ENCODE data around the gene KRTAP4-1. TPM values are rescaled to one million over a fixed set of nuclear protein-coding genes. Genes with fewer than 3 reads are reported as not detected.

KRTAP4-1 gene
- total and polyA plus RNA-seq, 12 donors: not detected

DNA sequence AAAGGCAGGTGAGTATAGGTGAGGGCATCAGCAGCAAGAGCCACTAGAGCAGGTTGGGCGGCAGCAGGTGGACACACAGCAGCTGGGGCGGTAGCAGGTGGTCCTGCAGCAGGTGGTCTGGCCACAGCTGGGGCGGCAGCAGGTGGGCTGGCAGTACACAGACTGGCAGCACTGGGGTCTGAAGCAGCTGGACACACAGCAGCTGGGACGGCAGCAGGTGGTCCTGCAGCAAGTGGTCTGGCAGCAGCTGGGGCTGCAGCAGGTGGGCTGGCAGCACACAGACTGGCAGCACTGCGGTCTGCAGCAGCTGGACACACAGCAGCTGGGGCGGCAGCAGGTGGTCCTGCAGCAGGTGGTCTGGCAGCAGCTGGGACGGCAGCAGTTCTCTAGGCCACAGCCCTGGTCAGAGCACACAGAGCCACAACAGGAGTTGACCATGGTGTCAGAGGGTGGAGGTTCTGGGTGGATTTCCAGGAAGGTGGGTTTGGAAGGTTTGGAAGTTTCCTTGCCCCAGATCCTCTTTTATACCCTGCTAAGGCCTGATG is 6.9 kb downstream of the KRTAP4-1 start, which contains the start of gene KRTAP4-2:
KRTAP4-2 (minus strand) TSS at position 495 of the 545 bp plus-strand sequence; CDS start at position 438, 57 bp downstream.
- Histone ChIP-seq H3K4me3 (no peak within 1 kb of the TSS), H3K9me3 (replicated peaks in 1 of 3) (no peaks in the 10 kb centered on the region), H3K27ac (no peak within 1 kb of the TSS), H3K36me3 (replicated peaks in 1 of 2) (no peaks in the 10 kb centered on the region), H3K27me3 (no peaks in the 10 kb centered on the region), H3K4me1 (replicated peaks in 1 of 2) (no peaks in the 10 kb centered on the region)
- TF ChIP-seq POLR2A (IDR thresholded peaks at IDR 0.05): no peak
- TF ChIP-seq CTCF (IDR thresholded peaks at IDR 0.05): no peak
- no peak for DNase-seq
- intact Hi-C loops (cut with DNase I): no loop called here
- WGBS, 4 donors: 80 to 95% (median 90%) methylated on average over 3 to 7 of the region's 7 CpGs

GRCh38 chr17:41176744-41177387 is 7.8 kb downstream of the KRTAP4-1 start:
- 64 to 73% (median 68%) methylated on average over 3 of the region's 3 CpGs for WGBS, 4 donors

DNA sequence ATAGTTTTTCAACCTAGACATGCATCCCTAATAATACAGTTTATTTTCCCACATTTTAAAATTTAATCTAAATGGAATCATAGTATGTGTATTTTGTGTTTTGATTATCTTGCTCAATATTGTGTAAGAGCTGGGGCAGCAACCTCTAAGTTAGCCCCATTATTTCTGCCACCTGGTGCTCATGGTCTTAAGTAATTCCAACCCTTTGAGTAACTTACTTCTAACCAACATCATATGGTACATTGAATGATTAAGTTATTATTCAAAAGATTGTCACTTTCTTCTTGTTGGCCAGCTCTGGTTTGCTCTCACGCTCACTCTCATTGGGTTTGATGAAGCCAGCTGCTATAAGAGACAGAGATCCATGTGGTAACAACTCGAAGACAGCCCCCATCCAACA is 12.8 kb downstream of the KRTAP4-1 start:
- no peak for DNase-seq
- 69 to 76% (median 74%) methylated on average over 2 of the region's 2 CpGs for WGBS, 4 donors
- Histone ChIP-seq H3K4me3 (no peak overlapping the region), H3K4me1 (replicated peaks in 1 of 2) (no peaks in the 10 kb centered on the region), H3K9me3 (replicated peaks in 1 of 3) (no peaks in the 10 kb centered on the region), H3K27me3 (no peaks in the 10 kb centered on the region), H3K27ac (no peak overlapping the region), H3K36me3 (replicated peaks in 1 of 2) (no peaks in the 10 kb centered on the region)
- intact Hi-C loops (cut with DNase I): no loop called here
- TF ChIP-seq CTCF (IDR thresholded peaks at IDR 0.05) (no peak), POLR2A (IDR thresholded peaks at IDR 0.05) (no peak)

More at GRCh38 chr17:41176744-41177387, 7.8 kb downstream of the KRTAP4-1 start:
- Histone ChIP-seq H3K9me3 (replicated peaks in 1 of 3) (no peaks in the 10 kb centered on the region), H3K4me1 (replicated peaks in 1 of 2) (no peaks in the 10 kb centered on the region), H3K27ac (no peak overlapping the region), H3K36me3 (replicated peaks in 1 of 2) (no peaks in the 10 kb centered on the region), H3K4me3 (no peak overlapping the region), H3K27me3 (no peaks in the 10 kb centered on the region)
- intact Hi-C loops (cut with DNase I): no loop called here
- no peak for TF ChIP-seq POLR2A (IDR thresholded peaks at IDR 0.05)
- TF ChIP-seq CTCF (IDR thresholded peaks at IDR 0.05): no peak
- DNase-seq: no peak

DNA sequence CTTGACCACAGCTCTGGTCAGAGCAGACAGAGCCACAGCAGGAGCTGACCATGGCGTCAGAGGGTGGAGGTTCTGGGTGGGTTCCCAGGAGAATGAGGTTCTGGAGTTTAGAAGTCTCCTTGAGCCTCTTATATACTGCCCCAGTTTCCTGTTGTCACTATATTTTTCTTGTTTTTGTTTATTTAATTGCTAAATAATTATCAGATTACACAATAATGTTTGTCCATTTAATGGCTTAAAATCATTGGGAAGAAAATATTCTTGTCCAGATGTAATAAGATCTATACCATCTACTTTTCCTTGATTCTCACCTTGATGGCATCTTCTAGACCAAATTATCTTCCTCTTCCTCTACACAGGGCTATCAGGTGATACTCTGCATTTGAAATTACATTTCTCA is 16.6 kb downstream of the KRTAP4-1 start, which contains the start of gene KRTAP4-3:
KRTAP4-3 (minus strand) TSS at position 101 of the 400 bp plus-strand sequence; CDS start at position 52, 49 bp downstream.
- DNase-seq: no peak
- Histone ChIP-seq H3K4me1 (replicated peaks in 1 of 2) (no peaks in the 10 kb centered on the region), H3K27me3 (no peaks in the 10 kb centered on the region), H3K9me3 (replicated peaks in 1 of 3) (no peaks in the 10 kb centered on the region), H3K36me3 (replicated peaks in 1 of 2) (no peaks in the 10 kb centered on the region), H3K4me3 (no peak within 1 kb of the TSS), H3K27ac (no peak within 1 kb of the TSS)
- intact Hi-C loops (cut with DNase I): no loop called here
- 54 to 71% (median 60%) methylated on average over 1 of the region's 1 CpG for WGBS, 4 donors
- no peak for TF ChIP-seq CTCF (IDR thresholded peaks at IDR 0.05)

Measured in adrenal gland (tissue), 12 donors.